SK-N-MC (cell line): ENCODE measurements around the gene CYB561D2.

Source experiments
- DNase-seq: peaks from one replicate; pipeline ENCODE4 v3.0.0-alpha.2; 2011; ENCODE audit warnings: low read depth, low spot score
- H3K27ac ChIP-seq: fragments of 200-600 bp; sonication (generic); 2 replicates; pipeline ENCODE4 v1.5.1; 2016; ENCODE audit warnings: mixed run types
- H3K36me3 ChIP-seq: fragments of 200-600 bp; sonication (generic); 2 replicates; pipeline ENCODE4 v1.6.1; 2017; ENCODE audit warnings: antibody characterized with exemption, low read length, mixed read lengths; ENCODE audit not compliant: insufficient read depth
- H3K4me3 ChIP-seq: fragments of 200-600 bp; sonication (generic); 2 replicates; pipeline ENCODE4 v1.5.1; 2016
- H3K9ac ChIP-seq: fragments of 200-600 bp; sonication (generic); 2 replicates; pipeline ENCODE4 v1.8.0; 2017; ENCODE audit warnings: mixed run types, mixed read lengths; ENCODE audit not compliant: insufficient read length
- H3K9me3 ChIP-seq: fragments of 200-600 bp; sonication (generic); 2 replicates; pipeline ENCODE4 v1.6.1; 2017; ENCODE audit warnings: low read depth, mild to moderate bottlenecking, antibody characterized with exemption, low read length, moderate library complexity, mixed read lengths
- EZH2 ChIP-seq: fragments of 200-600 bp; sonication (generic); IDR thresholded peaks from one replicate; pipeline ENCODE4 v1.6.1; 2017; ENCODE audit warnings: antibody characterized with exemption
- FOXP2 ChIP-seq: optimal IDR thresholded peaks from 2 replicates; pipeline ENCODE3; 2011; ENCODE audit warnings: mild to moderate bottlenecking, moderate library complexity; ENCODE audit not compliant: insufficient read depth; ENCODE audit errors: extremely low read length, control extremely low read depth
- POLR2AphosphoS5 ChIP-seq: IDR thresholded peaks from 2 replicates; pipeline ENCODE4 v1.6.1; 2012; ENCODE audit warnings: mild to moderate bottlenecking, low read depth, low read length, borderline replicate concordance

Gene CYB561D2

DNA sequence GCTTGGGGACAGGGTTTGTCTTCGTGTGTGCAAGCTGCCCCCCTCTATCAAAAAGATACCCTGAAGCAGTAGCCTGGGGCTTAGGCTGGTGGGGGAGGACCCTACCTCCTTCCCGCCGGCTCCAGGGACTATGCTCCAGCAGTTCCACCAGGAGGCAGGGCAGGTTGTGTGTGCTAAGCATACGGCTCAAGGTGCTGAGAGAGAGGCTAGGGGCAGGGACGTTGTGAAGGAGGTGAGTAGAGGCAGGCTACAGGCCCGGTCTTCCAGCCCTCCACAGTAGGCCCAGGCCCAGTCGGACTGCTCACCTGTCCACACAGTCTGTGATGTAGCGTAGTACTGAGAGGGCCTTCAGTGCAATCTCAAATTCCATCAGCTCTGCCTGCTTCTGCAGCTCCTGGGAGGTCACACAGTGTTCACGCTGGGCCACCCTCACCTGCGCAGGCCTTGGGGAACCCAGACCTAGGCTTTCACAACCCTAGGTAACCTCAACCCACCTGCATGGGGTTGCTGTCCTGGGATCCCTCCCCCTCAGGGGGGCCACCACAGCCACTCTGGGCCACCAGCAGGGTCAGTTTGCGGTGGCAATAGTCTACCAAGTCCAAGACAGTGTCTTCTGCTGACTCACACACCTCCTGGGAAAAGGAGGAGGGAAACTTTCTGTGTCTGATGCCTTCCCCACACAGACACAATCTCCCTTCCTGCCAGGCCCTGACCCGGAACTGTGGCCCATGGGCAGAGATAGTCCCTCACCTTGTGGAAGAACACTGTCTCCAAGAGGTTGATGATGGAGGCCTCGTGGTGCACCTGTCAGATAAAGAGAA is 7.6 kb upstream of the CYB561D2 start:
- Histone ChIP-seq H3K9ac (no peak overlapping the region), H3K9me3 (no peaks in the 10 kb centered on the region), H3K27ac (no peak overlapping the region), H3K4me3 (no peak overlapping the region), H3K36me3 (no peaks in the 10 kb centered on the region)
- no peak for DNase-seq
- TF ChIP-seq EZH2 (no peak), FOXP2 (no peak), POLR2AphosphoS5 (no peak)

DNA sequence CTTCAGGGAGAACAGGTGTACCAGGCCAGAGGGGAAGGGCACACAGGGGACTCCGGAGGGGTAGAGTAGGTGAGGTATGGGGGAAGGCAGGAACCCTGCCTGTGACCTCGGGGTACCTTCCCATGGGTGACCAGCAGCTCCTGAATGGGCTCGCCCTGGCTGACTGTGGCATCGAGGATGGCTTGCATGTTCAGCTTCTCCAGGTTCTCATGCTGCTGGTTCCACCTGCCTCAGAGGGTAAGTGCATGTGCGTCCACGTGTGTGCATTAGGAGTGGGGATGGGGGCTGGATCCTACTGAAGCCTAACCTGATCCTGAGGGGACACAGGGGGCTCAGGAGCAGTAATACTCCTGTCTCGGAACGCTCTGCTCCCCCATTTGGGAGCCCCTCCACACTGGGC is 5.7 kb upstream of the CYB561D2 start:
- no peak for DNase-seq
- no peaks in the 10 kb centered on the region for H3K9me3 ChIP-seq
- no peaks in the 10 kb centered on the region for H3K36me3 ChIP-seq
- peak overlapping the region; percentile 73 for H3K4me3 ChIP-seq
- no peak overlapping the region for H3K9ac ChIP-seq
- TF ChIP-seq POLR2AphosphoS5 (no peak), EZH2 (no peak), FOXP2 (no peak)
- H3K27ac ChIP-seq, result no peak overlapping the region

- no peak within 1 kb of the TSS for H3K9ac ChIP-seq
- no peak within 1 kb of the TSS for H3K27ac ChIP-seq
- no peak for TF ChIP-seq FOXP2
- peak; percentile 33; the same call in 1 of the 2 replicates for TF ChIP-seq POLR2AphosphoS5
- H3K36me3 ChIP-seq, result no peaks in the 10 kb centered on the region
- H3K9me3 ChIP-seq, result no peaks in the 10 kb centered on the region
- no peak for DNase-seq
- H3K4me3 ChIP-seq, result peak within 1 kb of the TSS; percentile 73
Observed at GRCh38 chr3:50345586-50346234, 5.0 kb upstream of the CYB561D2 start, which contains the start of gene ZMYND10. Gene ZMYND10 (minus strand): TSS chr3:50345732. CDS start chr3:50345579, 153 bp downstream.

GRCh38 chr3:50347187-50347813 is 3.4 kb upstream of the CYB561D2 start:
- H3K4me3 ChIP-seq, result no peak overlapping the region
- DNase-seq, result no peak
- no peaks in the 10 kb centered on the region for H3K36me3 ChIP-seq
- H3K27ac ChIP-seq, result no peak overlapping the region
- no peaks in the 10 kb centered on the region for H3K9me3 ChIP-seq
- no peak overlapping the region for H3K9ac ChIP-seq
- TF ChIP-seq FOXP2 (no peak), POLR2AphosphoS5 (no peak), EZH2 (no peak)

GRCh38 chr3:50350213-50350526 is 492 bp upstream of the CYB561D2 start:
- no peaks in the 10 kb centered on the region for H3K9me3 ChIP-seq
- H3K4me3 ChIP-seq, result peak overlapping the region; percentile 90
- H3K9ac ChIP-seq, result peak overlapping the region; percentile 81
- no peak overlapping the region for H3K27ac ChIP-seq
- TF ChIP-seq FOXP2, result no peak
- no peak for TF ChIP-seq EZH2
- no peak for TF ChIP-seq POLR2AphosphoS5
- DNase-seq, result no peak
- H3K36me3 ChIP-seq, result no peaks in the 10 kb centered on the region; the same call in 1 of the 2 replicates

GRCh38 chr3:50351323-50351697 is 648 bp downstream of the CYB561D2 start:
- peak overlapping the region; percentile 90 for H3K4me3 ChIP-seq
- no peak for DNase-seq
- no peaks in the 10 kb centered on the region for H3K9me3 ChIP-seq
- TF ChIP-seq EZH2, result no peak
- no peak for TF ChIP-seq POLR2AphosphoS5
- no peak for TF ChIP-seq FOXP2
- no peak overlapping the region for H3K27ac ChIP-seq
- no peaks in the 10 kb centered on the region; the same call in 1 of the 2 replicates for H3K36me3 ChIP-seq
- H3K9ac ChIP-seq, result peak overlapping the region; percentile 47

GRCh38 chr3:50352781-50353180 is 2.1 kb downstream of the CYB561D2 start:
- Histone ChIP-seq H3K9me3 (no peaks in the 10 kb centered on the region), H3K27ac (no peak overlapping the region), H3K4me3 (no peak overlapping the region), H3K36me3 (no peaks in the 10 kb centered on the region; the same call in 1 of the 2 replicates), H3K9ac (no peak overlapping the region)
- DNase-seq, result no peak
- TF ChIP-seq POLR2AphosphoS5 (no peak), EZH2 (no peak), FOXP2 (no peak)

DNA sequence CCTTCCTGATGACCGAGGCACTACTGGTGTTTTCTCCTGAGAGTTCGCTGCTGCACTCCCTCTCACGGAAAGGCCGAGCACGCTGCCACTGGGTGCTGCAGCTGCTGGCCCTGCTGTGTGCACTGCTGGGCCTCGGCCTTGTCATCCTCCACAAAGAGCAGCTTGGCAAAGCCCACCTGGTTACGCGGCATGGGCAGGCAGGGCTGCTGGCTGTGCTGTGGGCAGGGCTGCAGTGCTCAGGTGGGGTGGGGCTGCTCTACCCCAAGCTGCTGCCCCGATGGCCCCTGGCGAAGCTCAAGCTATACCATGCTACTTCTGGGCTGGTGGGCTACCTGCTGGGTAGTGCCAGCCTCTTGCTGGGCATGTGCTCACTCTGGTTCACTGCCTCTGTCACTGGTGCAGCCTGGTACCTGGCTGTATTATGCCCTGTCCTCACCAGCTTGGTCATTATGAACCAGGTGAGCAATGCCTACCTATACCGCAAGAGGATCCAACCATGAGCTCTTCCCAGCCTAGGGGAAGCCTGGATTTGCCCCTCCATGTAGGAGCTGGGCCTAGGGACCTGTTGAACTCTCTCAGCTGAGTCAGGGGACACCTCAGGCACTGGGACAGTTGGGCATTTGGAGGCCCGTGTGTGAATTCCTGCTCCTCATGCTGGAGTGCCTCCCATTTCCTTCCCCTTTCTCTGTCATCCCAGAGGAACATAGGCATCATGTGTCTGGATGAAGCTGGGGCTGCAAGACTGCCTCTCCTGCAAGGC is 2.8 kb downstream of the CYB561D2 start:
- Histone ChIP-seq H3K9ac (no peak overlapping the region), H3K9me3 (no peaks in the 10 kb centered on the region), H3K4me3 (no peak overlapping the region), H3K36me3 (no peaks in the 10 kb centered on the region; the same call in 1 of the 2 replicates), H3K27ac (no peak overlapping the region)
- TF ChIP-seq EZH2 (no peak), FOXP2 (no peak), POLR2AphosphoS5 (no peak)
- DNase-seq, result no peak
